Stomach (tissue), 4 donors: ENCODE data around the gene KLHL40.

Source experiments
- CTCF ChIP-seq, 7 experiments: fragments of 450-650 bp in 4 of 7; fragments of 200-600 bp in 3 of 7; sonication (generic) in 3 of 7; IDR thresholded peaks; one replicate each; pipeline ENCODE4 v1.5.1; 2016 to 2019; ENCODE audit warnings: antibody characterized with exemption in 7 of 7, control low read depth in 2 of 7, mild to moderate bottlenecking in 1 of 7
- POLR2AphosphoS5 ChIP-seq, 3 donors: sonication (generic); formaldehyde crosslinking; IDR thresholded peaks; one replicate each; pipeline ENCODE4 v1.6.1; 2016; ENCODE audit warnings: antibody characterized with exemption in 3 of 3

DNA sequence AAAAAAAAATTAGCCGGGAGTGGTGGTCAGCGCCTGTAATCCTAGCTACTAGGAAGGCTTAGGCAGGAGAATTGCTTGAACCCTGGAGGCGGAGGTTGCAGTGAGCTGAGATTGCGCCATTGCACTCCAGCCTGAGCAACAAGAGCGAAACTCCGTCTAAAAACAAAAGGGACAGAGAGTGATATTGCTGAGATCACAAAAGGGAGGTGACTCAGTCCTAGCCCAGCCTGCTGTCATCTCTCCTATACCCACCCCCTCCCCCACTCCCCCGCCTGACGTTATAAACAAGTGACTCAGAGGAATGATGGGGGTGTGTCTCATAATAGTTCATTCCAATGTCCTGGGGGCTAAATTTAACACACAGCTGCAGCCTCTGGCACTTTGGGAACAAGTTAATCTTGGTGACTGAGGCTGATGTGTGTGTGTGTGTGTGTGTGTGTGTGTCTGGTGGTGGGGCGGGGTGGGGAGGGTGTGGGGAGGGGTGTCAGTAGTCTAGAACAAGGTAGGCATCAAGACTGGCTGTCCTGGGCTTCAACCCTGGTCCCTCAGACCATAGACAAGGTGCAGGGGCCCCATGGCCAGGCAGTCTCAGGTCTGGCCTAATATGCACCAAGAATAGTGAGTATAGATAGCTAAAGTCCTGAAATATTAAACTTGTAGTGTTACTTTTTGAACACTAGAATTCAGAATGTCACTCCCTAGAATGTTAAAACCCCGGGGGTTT, 1.3 kb upstream of the KLHL40 start:
- TF ChIP-seq CTCF (IDR thresholded peaks at IDR 0.05) (no peak), POLR2AphosphoS5 (IDR thresholded peaks at IDR 0.05) (peak in 2 of 3 donors; percentile 52 to 64)
